ENCODE results near the gene SRPRA.
A peak's percentile ranks its signal among the peaks of the same experiment; 100 is the strongest.

SRPRA gene

GRCh38 chr11:126226334-126227084 is 42.2 kb downstream of the SRPRA start:
- no peak for DNase-seq
- H3K36me3 ChIP-seq (ENCODE audit: control insufficient read depth in 4 of 4, insufficient read depth in 4 of 4, low read length in 3 of 4): peaks cover 0 to 10% (median 4%) of the 10 kb centered on the region in 4 experiments

GRCh38 chr11:126225295-126225665 is 43.4 kb downstream of the SRPRA start:
- H3K9me3 ChIP-seq (ENCODE audit: control extremely low read depth in 1 of 5, control insufficient read depth in 4 of 5, insufficient read depth in 2 of 5, low read depth in 1 of 5, low read length in 4 of 5): no peaks in the 10 kb centered on the region
- no peaks in the 10 kb centered on the region for H3K27me3 ChIP-seq (replicated peaks in 2 of 5; ENCODE audit: control insufficient read depth in 4 of 5, insufficient read depth in 5 of 5, low read length in 4 of 5)
- no peak overlapping the region for H3K27ac ChIP-seq (ENCODE audit: insufficient read depth in 1 of 2, low read depth in 1 of 2, low read length in 2 of 2, poor library complexity in 1 of 2, severe bottlenecking in 2 of 2)
- DNase-seq: no peak
- H3K4me1 ChIP-seq (ENCODE audit: control extremely low read depth in 1 of 4, control insufficient read depth in 4 of 4, insufficient read depth in 4 of 4, low read length in 3 of 4): peaks cover under 1 to 10% (median 4%) of the 10 kb centered on the region in 4 experiments
- H3K36me3 ChIP-seq (ENCODE audit: control insufficient read depth in 4 of 4, insufficient read depth in 4 of 4, low read length in 3 of 4): peaks cover 0 to 10% (median 4%) of the 10 kb centered on the region in 4 experiments
- 100% methylated on average over 1 of the region's 2 CpGs for WGBS (ENCODE audit: insufficient coverage)
- POLR2A ChIA-PET: no interaction called here
- CTCF ChIA-PET: interaction anchor here (1.1 kb wide), 1 partner anchor 26 kb away, joined by 4 read pairs; no protein-coding TSS in a partner anchor
- no peak overlapping the region for H3K4me3 ChIP-seq (ENCODE audit: control insufficient read depth in 1 of 7, extremely low read depth in 1 of 7, insufficient read depth in 4 of 7, low read depth in 2 of 7, low read length in 6 of 7)

More at GRCh38 chr11:126226334-126227084, 42.2 kb downstream of the SRPRA start:
- Histone ChIP-seq H3K27me3 (replicated peaks in 2 of 5; ENCODE audit: control insufficient read depth in 4 of 5, insufficient read depth in 5 of 5, low read length in 4 of 5) (no peaks in the 10 kb centered on the region), H3K4me1 (ENCODE audit: control extremely low read depth in 1 of 4, control insufficient read depth in 4 of 4, insufficient read depth in 4 of 4, low read length in 3 of 4) (peaks cover 0 to 15% (median 5%) of the 10 kb centered on the region in 4 experiments), H3K4me3 (ENCODE audit: control insufficient read depth in 1 of 7, extremely low read depth in 1 of 7, insufficient read depth in 4 of 7, low read depth in 2 of 7, low read length in 6 of 7) (no peak overlapping the region), H3K9me3 (ENCODE audit: control extremely low read depth in 1 of 5, control insufficient read depth in 4 of 5, insufficient read depth in 2 of 5, low read depth in 1 of 5, low read length in 4 of 5) (no peaks in the 10 kb centered on the region), H3K27ac (ENCODE audit: insufficient read depth in 1 of 2, low read depth in 1 of 2, low read length in 2 of 2, poor library complexity in 1 of 2, severe bottlenecking in 2 of 2) (no peak overlapping the region)
- 98% methylated on average over 6 of the region's 15 CpGs for WGBS (ENCODE audit: insufficient coverage)
- ChIA-PET POLR2A (no interaction called here), CTCF (no interaction called here)

- CTCF ChIA-PET: interaction anchor here (1.1 kb wide), 1 partner anchor 26 kb away, joined by 4 read pairs; no protein-coding TSS in a partner anchor
- H3K27ac ChIP-seq (ENCODE audit: insufficient read depth in 1 of 2, low read depth in 1 of 2, low read length in 2 of 2, poor library complexity in 1 of 2, severe bottlenecking in 2 of 2): no peak overlapping the region
- peaks cover 0 to 10% (median 5%) of the 10 kb centered on the region in 4 experiments for H3K4me1 ChIP-seq (ENCODE audit: control extremely low read depth in 1 of 4, control insufficient read depth in 4 of 4, insufficient read depth in 4 of 4, low read length in 3 of 4)
- peaks cover 0 to 7% (median 2%) of the 10 kb centered on the region in 4 experiments for H3K36me3 ChIP-seq (ENCODE audit: control insufficient read depth in 4 of 4, insufficient read depth in 4 of 4, low read length in 3 of 4)
- no peak for DNase-seq
- WGBS (ENCODE audit: insufficient coverage): 100% methylated on average over 5 of the region's 6 CpGs
- H3K4me3 ChIP-seq (ENCODE audit: control insufficient read depth in 1 of 7, extremely low read depth in 1 of 7, insufficient read depth in 4 of 7, low read depth in 2 of 7, low read length in 6 of 7): no peak overlapping the region
- H3K9me3 ChIP-seq (ENCODE audit: control extremely low read depth in 1 of 5, control insufficient read depth in 4 of 5, insufficient read depth in 2 of 5, low read depth in 1 of 5, low read length in 4 of 5): no peaks in the 10 kb centered on the region
- H3K27me3 ChIP-seq (replicated peaks in 2 of 5; ENCODE audit: control insufficient read depth in 4 of 5, insufficient read depth in 5 of 5, low read length in 4 of 5): no peaks in the 10 kb centered on the region
- POLR2A ChIA-PET: no interaction called here
Measured at GRCh38 chr11:126224647-126225294, 43.9 kb downstream of the SRPRA start.

GRCh38 chr11:126219547-126219946 is 49.1 kb downstream of the SRPRA start:
- H3K27me3 ChIP-seq (replicated peaks in 2 of 5; ENCODE audit: control insufficient read depth in 4 of 5, insufficient read depth in 5 of 5, low read length in 4 of 5): no peaks in the 10 kb centered on the region
- ChIA-PET POLR2A (interaction anchor here (1.2 kb wide), 1 partner anchor 8 kb away, joined by 4 read pairs; the partner anchor contains the start of gene FAM118B), CTCF (interaction anchor here (0.7 kb wide), 1 partner anchor 8 kb away, joined by 3 read pairs; no protein-coding TSS in a partner anchor)

GRCh38 chr11:126217491-126217890 is 51.2 kb downstream of the SRPRA start:
- ChIA-PET CTCF (interaction anchor here (1.0 to 1.1 kb wide), 3 partner anchors 13 to 295 kb away, joined by 3 to 4 read pairs (median 3); no protein-coding TSS in a partner anchor), POLR2A (interaction anchor here (0.6 kb wide), 2 partner anchors 53 to 171 kb away, joined by 3 to 4 read pairs; no protein-coding TSS in a partner anchor)

More at GRCh38 chr11:126219547-126219946, 49.1 kb downstream of the SRPRA start:
- DNase-seq: no peak
- Histone ChIP-seq H3K9me3 (ENCODE audit: control extremely low read depth in 1 of 5, control insufficient read depth in 4 of 5, insufficient read depth in 2 of 5, low read depth in 1 of 5, low read length in 4 of 5) (no peaks in the 10 kb centered on the region), H3K27ac (ENCODE audit: insufficient read depth in 1 of 2, low read depth in 1 of 2, low read length in 2 of 2, poor library complexity in 1 of 2, severe bottlenecking in 2 of 2) (no peak overlapping the region), H3K4me1 (ENCODE audit: control extremely low read depth in 1 of 4, control insufficient read depth in 4 of 4, insufficient read depth in 4 of 4, low read length in 3 of 4) (peaks cover 13 to 48% (median 28%) of the 10 kb centered on the region in 4 experiments), H3K4me3 (ENCODE audit: control insufficient read depth in 1 of 7, extremely low read depth in 1 of 7, insufficient read depth in 4 of 7, low read depth in 2 of 7, low read length in 6 of 7) (no peak overlapping the region), H3K36me3 (ENCODE audit: control insufficient read depth in 4 of 4, insufficient read depth in 4 of 4, low read length in 3 of 4) (peaks cover 0 to 4% (median 1%) of the 10 kb centered on the region in 4 experiments)
- 80% methylated on average over 3 of the region's 4 CpGs for WGBS (ENCODE audit: insufficient coverage)

GRCh38 chr11:126216526-126217305 is 52.0 kb downstream of the SRPRA start:
- WGBS (ENCODE audit: insufficient coverage): 80% methylated on average over 2 of the region's 6 CpGs
- POLR2A ChIA-PET: interaction anchor here (0.6 kb wide), 1 partner anchor 172 kb away, joined by 4 read pairs; no protein-coding TSS in a partner anchor
- CTCF ChIA-PET: interaction anchor here (1.0 to 1.1 kb wide), 2 partner anchors 46 to 294 kb away, joined by 3 to 4 read pairs; no protein-coding TSS in a partner anchor
- no peaks in the 10 kb centered on the region for H3K9me3 ChIP-seq (ENCODE audit: control extremely low read depth in 1 of 5, control insufficient read depth in 4 of 5, insufficient read depth in 2 of 5, low read depth in 1 of 5, low read length in 4 of 5)
- no peak for DNase-seq
- H3K27me3 ChIP-seq (replicated peaks in 2 of 5; ENCODE audit: control insufficient read depth in 4 of 5, insufficient read depth in 5 of 5, low read length in 4 of 5): no peaks in the 10 kb centered on the region
- H3K4me3 ChIP-seq (ENCODE audit: control insufficient read depth in 1 of 7, extremely low read depth in 1 of 7, insufficient read depth in 4 of 7, low read depth in 2 of 7, low read length in 6 of 7): no peak overlapping the region
- H3K4me1 ChIP-seq (ENCODE audit: control extremely low read depth in 1 of 4, control insufficient read depth in 4 of 4, insufficient read depth in 4 of 4, low read length in 3 of 4): peaks cover 18 to 68% (median 36%) of the 10 kb centered on the region in 4 experiments
- peak overlapping the region in 1 of 2 experiments; percentile 54 for H3K27ac ChIP-seq (ENCODE audit: insufficient read depth in 1 of 2, low read depth in 1 of 2, low read length in 2 of 2, poor library complexity in 1 of 2, severe bottlenecking in 2 of 2)
- peaks cover 0 to 2% (median 0%) of the 10 kb centered on the region in 4 experiments for H3K36me3 ChIP-seq (ENCODE audit: control insufficient read depth in 4 of 4, insufficient read depth in 4 of 4, low read length in 3 of 4)

More at GRCh38 chr11:126217491-126217890, 51.2 kb downstream of the SRPRA start:
- Histone ChIP-seq H3K36me3 (ENCODE audit: control insufficient read depth in 4 of 4, insufficient read depth in 4 of 4, low read length in 3 of 4) (peaks cover 0 to 4% (median 1%) of the 10 kb centered on the region in 4 experiments), H3K4me1 (ENCODE audit: control extremely low read depth in 1 of 4, control insufficient read depth in 4 of 4, insufficient read depth in 4 of 4, low read length in 3 of 4) (peaks cover 15 to 61% (median 31%) of the 10 kb centered on the region in 4 experiments), H3K9me3 (ENCODE audit: control extremely low read depth in 1 of 5, control insufficient read depth in 4 of 5, insufficient read depth in 2 of 5, low read depth in 1 of 5, low read length in 4 of 5) (no peaks in the 10 kb centered on the region), H3K27me3 (replicated peaks in 2 of 5; ENCODE audit: control insufficient read depth in 4 of 5, insufficient read depth in 5 of 5, low read length in 4 of 5) (no peaks in the 10 kb centered on the region), H3K27ac (ENCODE audit: insufficient read depth in 1 of 2, low read depth in 1 of 2, low read length in 2 of 2, poor library complexity in 1 of 2, severe bottlenecking in 2 of 2) (peak overlapping the region in 1 of 2 experiments; percentile 54), H3K4me3 (ENCODE audit: control insufficient read depth in 1 of 7, extremely low read depth in 1 of 7, insufficient read depth in 4 of 7, low read depth in 2 of 7, low read length in 6 of 7) (peak overlapping the region in 2 of 7 experiments; percentile 5 to 43)
- WGBS (ENCODE audit: insufficient coverage): no CpG with 5 or more reads among the region's 1 CpG
- DNase-seq: peak in 2 of 3 donors; percentile 44 to 59

Measured in common myeloid progenitor, CD34-positive (primary cell).